DND-41 (cell line): ENCODE results near the gene C1orf115.

ENCODE experiments used
- EZH2 ChIP-seq: IDR thresholded peaks from 3 replicates; pipeline ENCODE4 v1.6.1; 2012; ENCODE audit warnings: borderline replicate concordance, low read depth, mild to moderate bottlenecking, moderate library complexity, low read length, inconsistent platforms; ENCODE audit not compliant: severe bottlenecking
- TF ChIP-seq, protein P1 (sequence below): IDR thresholded peaks from 2 replicates; pipeline ENCODE4 v1.5.1; 2012; ENCODE audit warnings: borderline replicate concordance, low read length, moderate library complexity, mild to moderate bottlenecking; ENCODE audit not compliant: poor library complexity, severe bottlenecking; ENCODE audit errors: extremely low read depth

GRCh38 chr1:220742520-220742919, 52.4 kb downstream of the C1orf115 start:
- TF ChIP-seq, protein P1, sequence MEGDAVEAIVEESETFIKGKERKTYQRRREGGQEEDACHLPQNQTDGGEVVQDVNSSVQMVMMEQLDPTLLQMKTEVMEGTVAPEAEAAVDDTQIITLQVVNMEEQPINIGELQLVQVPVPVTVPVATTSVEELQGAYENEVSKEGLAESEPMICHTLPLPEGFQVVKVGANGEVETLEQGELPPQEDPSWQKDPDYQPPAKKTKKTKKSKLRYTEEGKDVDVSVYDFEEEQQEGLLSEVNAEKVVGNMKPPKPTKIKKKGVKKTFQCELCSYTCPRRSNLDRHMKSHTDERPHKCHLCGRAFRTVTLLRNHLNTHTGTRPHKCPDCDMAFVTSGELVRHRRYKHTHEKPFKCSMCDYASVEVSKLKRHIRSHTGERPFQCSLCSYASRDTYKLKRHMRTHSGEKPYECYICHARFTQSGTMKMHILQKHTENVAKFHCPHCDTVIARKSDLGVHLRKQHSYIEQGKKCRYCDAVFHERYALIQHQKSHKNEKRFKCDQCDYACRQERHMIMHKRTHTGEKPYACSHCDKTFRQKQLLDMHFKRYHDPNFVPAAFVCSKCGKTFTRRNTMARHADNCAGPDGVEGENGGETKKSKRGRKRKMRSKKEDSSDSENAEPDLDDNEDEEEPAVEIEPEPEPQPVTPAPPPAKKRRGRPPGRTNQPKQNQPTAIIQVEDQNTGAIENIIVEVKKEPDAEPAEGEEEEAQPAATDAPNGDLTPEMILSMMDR: no peak
- no peak for TF ChIP-seq EZH2
